ENCODE results near the gene TUBA4B. TPM values are rescaled to one million over a fixed set of nuclear protein-coding genes. Genes with fewer than 3 reads are reported as not detected.

TUBA4B gene
- total RNA-seq, 1 donor from 2014 or later = not detected

GRCh38 chr2:219206328-219207133 lies 46.5 kb upstream of the TUBA4B start, which contains the start of gene ZFAND2B:
ZFAND2B (plus strand) TSS chr2:219206782; CDS start chr2:219206988, 206 bp downstream.
- DNase-seq (ENCODE audit: extremely low spot score, unreplicated experiment) = peak; percentile 99
- H3K27me3 Mint-ChIP-seq (ENCODE audit: unreplicated experiment) = no peaks in the 10 kb centered on the region
- H3K36me3 Mint-ChIP-seq (ENCODE audit: unreplicated experiment) = peaks cover 7% of the 10 kb centered on the region
- H3K4me1 Mint-ChIP-seq (ENCODE audit: unreplicated experiment) = peaks cover 25% of the 10 kb centered on the region
- H3K27ac Mint-ChIP-seq (ENCODE audit: unreplicated experiment) = peak within 1 kb of the TSS; percentile 96
- H3K9me3 Mint-ChIP-seq (ENCODE audit: unreplicated experiment) = no peaks in the 10 kb centered on the region
- TF ChIP-seq, protein P1, sequence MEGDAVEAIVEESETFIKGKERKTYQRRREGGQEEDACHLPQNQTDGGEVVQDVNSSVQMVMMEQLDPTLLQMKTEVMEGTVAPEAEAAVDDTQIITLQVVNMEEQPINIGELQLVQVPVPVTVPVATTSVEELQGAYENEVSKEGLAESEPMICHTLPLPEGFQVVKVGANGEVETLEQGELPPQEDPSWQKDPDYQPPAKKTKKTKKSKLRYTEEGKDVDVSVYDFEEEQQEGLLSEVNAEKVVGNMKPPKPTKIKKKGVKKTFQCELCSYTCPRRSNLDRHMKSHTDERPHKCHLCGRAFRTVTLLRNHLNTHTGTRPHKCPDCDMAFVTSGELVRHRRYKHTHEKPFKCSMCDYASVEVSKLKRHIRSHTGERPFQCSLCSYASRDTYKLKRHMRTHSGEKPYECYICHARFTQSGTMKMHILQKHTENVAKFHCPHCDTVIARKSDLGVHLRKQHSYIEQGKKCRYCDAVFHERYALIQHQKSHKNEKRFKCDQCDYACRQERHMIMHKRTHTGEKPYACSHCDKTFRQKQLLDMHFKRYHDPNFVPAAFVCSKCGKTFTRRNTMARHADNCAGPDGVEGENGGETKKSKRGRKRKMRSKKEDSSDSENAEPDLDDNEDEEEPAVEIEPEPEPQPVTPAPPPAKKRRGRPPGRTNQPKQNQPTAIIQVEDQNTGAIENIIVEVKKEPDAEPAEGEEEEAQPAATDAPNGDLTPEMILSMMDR (IDR thresholded peaks at IDR 0.05) = no peak
- peak within 1 kb of the TSS; percentile 89 for H3K4me3 Mint-ChIP-seq (ENCODE audit: unreplicated experiment)

- no peaks in the 10 kb centered on the region for H3K27me3 Mint-ChIP-seq (ENCODE audit: unreplicated experiment)
- peaks cover 7% of the 10 kb centered on the region for H3K36me3 Mint-ChIP-seq (ENCODE audit: unreplicated experiment)
- peaks cover 25% of the 10 kb centered on the region for H3K4me1 Mint-ChIP-seq (ENCODE audit: unreplicated experiment)
- no peaks in the 10 kb centered on the region for H3K9me3 Mint-ChIP-seq (ENCODE audit: unreplicated experiment)
- peak overlapping the region; percentile 57 for H3K27ac Mint-ChIP-seq (ENCODE audit: unreplicated experiment)
- H3K4me3 Mint-ChIP-seq (ENCODE audit: unreplicated experiment) = peak overlapping the region; percentile 89
- no peak for DNase-seq (ENCODE audit: extremely low spot score, unreplicated experiment)
- TF ChIP-seq, protein P1 (IDR thresholded peaks at IDR 0.05) = no peak
These were observed 45.7 kb upstream of the TUBA4B start for GRCh38 chr2:219207134-219207883.

DNA sequence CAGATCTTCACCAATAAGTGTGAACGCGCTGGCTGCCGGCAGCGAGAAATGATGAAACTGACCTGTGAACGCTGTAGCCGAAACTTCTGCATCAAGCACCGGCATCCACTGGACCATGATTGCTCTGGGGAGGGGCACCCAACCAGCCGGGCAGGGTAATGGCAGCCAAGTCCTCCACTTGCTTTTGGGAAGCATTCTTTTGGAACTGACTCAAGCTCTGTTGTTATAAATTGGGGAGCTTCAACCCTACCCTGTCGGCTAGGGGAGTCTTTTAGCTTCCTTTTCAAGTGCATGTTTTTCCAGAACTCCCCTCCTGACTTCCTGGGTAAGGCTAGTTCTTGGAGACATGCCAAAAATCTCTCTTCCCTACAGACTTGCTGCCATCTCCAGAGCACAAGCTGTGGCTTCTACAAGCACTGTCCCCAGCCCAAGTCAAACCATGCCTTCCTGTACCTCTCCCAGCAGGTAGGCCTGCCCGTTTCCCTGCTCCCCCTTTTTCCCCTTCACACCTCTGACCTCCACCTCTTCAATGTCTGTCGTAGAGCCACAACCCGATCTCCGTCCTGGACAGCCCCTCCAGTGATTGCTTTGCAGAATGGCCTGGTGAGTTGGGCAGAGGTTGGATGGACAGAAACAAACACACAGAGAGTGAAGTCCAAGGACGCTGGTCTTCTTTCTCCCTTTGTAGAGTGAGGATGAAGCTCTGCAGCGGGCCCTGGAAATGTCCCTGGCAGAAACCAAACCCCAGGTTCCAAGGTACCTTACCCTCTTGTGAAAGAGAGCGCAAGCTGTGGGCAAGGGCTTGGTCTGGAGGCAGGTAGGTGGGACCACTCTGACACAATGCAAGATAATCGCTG lies 44.9 kb upstream of the TUBA4B start:
- H3K4me1 Mint-ChIP-seq (ENCODE audit: unreplicated experiment) = peaks cover 25% of the 10 kb centered on the region
- peak overlapping the region; percentile 89 for H3K4me3 Mint-ChIP-seq (ENCODE audit: unreplicated experiment)
- no peaks in the 10 kb centered on the region for H3K27me3 Mint-ChIP-seq (ENCODE audit: unreplicated experiment)
- peaks cover 7% of the 10 kb centered on the region for H3K36me3 Mint-ChIP-seq (ENCODE audit: unreplicated experiment)
- peak overlapping the region; percentile 57 for H3K27ac Mint-ChIP-seq (ENCODE audit: unreplicated experiment)
- TF ChIP-seq, protein P1 (IDR thresholded peaks at IDR 0.05) = no peak
- no peak for DNase-seq (ENCODE audit: extremely low spot score, unreplicated experiment)
- H3K9me3 Mint-ChIP-seq (ENCODE audit: unreplicated experiment) = no peaks in the 10 kb centered on the region

DNA sequence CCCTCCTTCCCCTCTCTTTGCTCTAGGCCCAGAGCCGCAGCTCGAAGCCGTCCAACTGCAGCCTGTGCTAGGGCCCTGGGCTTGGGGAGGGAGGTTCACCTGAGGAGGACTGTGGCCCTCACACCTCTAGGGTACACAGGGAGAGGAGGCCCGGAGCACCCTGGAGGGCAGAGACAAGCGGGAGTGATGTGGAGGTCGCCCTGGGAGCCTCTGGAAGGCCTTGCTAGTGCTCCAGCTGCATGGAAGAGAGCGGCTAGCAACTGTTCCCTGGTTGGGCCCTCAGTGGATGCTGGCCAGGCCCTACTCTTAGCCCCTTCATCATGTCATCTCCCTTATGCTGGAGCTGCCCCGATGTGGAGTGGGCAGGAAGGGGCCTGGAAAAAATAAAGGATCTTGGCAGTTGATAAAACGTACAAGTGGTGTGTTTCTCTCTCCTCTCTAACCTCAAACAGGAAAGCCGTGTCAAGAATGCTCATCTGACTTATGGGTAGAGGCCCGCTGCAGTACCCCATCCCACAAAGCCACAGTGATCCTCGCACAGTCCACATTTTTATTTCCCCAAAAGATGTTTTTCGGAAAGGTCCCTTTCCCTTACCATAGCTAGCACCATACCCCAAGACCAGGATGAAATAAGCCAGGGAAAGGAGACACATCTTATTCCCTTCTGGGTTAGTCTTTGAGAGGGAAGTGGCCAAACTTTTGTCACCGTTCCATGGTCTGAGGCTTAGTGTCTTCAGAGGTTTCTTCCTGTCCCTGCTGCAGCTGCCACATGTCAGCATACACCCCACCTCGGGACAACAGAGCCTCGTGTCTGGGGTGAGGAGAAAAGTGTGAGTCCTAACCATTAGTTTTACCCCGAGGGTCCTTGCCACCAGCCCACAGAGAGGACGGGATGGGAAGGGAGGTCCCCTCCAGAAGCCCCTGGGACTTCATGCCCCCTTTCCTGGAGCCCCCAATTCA lies 43.5 kb upstream of the TUBA4B start:
- Mint-ChIP-seq H3K4me3 (ENCODE audit: unreplicated experiment) (no peak overlapping the region), H3K9me3 (ENCODE audit: unreplicated experiment) (no peaks in the 10 kb centered on the region), H3K36me3 (ENCODE audit: unreplicated experiment) (peaks cover 17% of the 10 kb centered on the region), H3K27ac (ENCODE audit: unreplicated experiment) (no peak overlapping the region), H3K27me3 (ENCODE audit: unreplicated experiment) (no peaks in the 10 kb centered on the region), H3K4me1 (ENCODE audit: unreplicated experiment) (peaks cover 25% of the 10 kb centered on the region)
- no peak for DNase-seq (ENCODE audit: extremely low spot score, unreplicated experiment)
- TF ChIP-seq, protein P1 (IDR thresholded peaks at IDR 0.05) = no peak
